GM13976 (cell line): Measurements from ENCODE around the gene CSTPP1.

Experiments used
- DNase-seq: peaks from one replicate; pipeline ENCODE4 v3.0.0; 2012; ENCODE audit warnings: low spot score
- in situ Hi-C: fragments of 300-500 bp; cut with MboI; formaldehyde crosslinking; loops from one replicate; pipeline ENCODE4 v1.12.0; 2022; ENCODE audit warnings: low sequenced_read_pairs, mixed read lengths, inconsistent platforms; ENCODE audit not compliant: unreplicated experiment
- TF ChIP-seq, protein P1 (sequence below): IDR thresholded peaks from 2 replicates; pipeline ENCODE4 v1.5.1; 2012; ENCODE audit warnings: borderline replicate concordance, mild to moderate bottlenecking; ENCODE audit not compliant: insufficient read depth; ENCODE audit errors: extremely low read depth, missing control alignments, control extremely low read depth

The CSTPP1 gene

DNA sequence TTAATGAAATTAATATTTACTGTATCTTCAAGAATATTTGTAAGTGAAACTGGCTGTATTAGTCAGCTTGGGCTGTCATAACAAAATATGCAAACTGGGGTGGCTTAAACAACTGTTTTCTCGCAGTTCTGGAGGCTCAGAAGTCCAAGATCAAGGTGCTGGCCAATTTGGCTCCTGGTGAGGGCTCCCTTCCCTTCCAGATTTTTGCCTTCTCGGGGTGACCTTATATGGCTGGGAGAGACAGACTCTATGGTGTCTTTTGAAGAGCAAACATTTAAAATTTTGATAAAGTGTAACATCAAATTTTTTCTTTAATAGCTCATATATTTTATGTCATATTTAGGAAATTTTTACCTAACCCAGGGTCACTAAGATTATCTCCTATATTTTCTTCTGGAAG lies 30.2 kb downstream of the CSTPP1 start:
- no peak for DNase-seq
- in situ Hi-C loops: no loop called here
- TF ChIP-seq, protein P1, sequence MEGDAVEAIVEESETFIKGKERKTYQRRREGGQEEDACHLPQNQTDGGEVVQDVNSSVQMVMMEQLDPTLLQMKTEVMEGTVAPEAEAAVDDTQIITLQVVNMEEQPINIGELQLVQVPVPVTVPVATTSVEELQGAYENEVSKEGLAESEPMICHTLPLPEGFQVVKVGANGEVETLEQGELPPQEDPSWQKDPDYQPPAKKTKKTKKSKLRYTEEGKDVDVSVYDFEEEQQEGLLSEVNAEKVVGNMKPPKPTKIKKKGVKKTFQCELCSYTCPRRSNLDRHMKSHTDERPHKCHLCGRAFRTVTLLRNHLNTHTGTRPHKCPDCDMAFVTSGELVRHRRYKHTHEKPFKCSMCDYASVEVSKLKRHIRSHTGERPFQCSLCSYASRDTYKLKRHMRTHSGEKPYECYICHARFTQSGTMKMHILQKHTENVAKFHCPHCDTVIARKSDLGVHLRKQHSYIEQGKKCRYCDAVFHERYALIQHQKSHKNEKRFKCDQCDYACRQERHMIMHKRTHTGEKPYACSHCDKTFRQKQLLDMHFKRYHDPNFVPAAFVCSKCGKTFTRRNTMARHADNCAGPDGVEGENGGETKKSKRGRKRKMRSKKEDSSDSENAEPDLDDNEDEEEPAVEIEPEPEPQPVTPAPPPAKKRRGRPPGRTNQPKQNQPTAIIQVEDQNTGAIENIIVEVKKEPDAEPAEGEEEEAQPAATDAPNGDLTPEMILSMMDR: no peak

DNA sequence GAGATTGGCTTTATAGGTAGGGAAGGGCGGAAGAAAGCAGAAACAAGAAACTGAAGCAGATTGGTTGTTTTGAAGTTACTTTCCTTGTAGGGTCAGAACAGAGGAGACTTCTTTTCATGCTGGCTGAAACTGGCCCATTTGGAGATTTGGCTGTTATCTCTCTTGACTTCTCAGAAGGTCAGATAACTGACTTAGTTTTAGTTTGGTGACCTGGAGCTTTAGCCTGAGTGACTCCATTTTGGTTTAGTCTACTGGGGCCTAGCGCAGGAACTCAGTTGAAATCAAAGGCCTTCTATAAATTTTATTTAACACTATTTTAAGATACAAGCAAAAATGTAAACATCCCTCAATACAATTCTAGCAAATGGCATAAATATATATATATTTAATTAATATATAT lies 31.4 kb downstream of the CSTPP1 start:
- DNase-seq: no peak
- TF ChIP-seq, protein P1: no peak
- in situ Hi-C loops: no loop called here

DNA sequence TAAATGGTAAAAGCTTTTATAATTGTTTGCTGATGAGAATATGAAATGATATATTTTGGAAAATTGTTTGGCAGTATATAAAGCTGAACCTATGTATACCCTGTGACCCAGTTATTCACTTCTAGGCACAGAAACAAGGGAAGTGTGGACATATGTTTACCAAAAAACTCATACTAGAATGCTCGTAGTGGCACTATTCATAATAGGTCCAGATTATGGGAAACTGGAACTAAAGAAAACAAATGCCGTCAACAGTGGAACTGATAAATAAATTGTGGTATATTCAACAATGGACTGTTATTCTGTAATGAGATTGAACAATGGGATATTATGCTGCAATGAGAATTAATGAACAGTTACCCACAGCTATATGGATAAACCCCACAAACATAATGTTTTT lies 32.8 kb downstream of the CSTPP1 start:
- TF ChIP-seq, protein P1: no peak
- in situ Hi-C loops: no loop called here
- DNase-seq: no peak

DNA sequence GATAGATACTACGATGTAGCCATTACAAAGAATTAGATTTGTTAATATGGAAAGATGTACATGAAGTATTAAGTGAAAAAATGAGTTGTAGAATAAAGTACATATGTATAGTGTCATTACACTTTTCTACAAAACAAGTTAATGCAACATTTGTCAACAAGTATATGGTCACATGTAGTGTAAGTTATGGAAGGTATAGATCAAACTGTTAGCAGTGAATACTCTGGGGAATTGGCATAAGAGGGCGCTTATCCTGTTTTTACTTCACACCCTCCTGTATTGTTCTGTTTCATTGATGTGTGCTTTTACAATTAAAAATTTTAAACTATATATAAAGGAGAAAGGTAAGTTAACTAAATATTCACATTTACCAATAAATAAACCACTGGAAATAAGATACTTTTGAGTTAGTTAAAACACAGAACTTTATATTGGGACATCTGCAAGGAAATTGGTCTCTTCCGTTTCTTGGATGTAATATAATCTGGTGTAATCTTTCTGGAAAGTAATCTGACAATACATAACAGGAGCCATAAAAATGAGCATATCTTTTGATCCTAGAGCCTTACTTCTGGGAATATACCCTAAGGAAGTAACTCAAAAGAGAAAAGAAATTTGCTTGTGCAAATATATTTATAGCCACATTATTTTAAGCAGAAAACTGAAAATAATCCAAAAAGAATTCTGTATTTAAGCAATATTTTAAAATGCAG lies 34.5 kb downstream of the CSTPP1 start:
- TF ChIP-seq, protein P1: no peak
- no peak for DNase-seq
- in situ Hi-C loops: no loop called here

DNA sequence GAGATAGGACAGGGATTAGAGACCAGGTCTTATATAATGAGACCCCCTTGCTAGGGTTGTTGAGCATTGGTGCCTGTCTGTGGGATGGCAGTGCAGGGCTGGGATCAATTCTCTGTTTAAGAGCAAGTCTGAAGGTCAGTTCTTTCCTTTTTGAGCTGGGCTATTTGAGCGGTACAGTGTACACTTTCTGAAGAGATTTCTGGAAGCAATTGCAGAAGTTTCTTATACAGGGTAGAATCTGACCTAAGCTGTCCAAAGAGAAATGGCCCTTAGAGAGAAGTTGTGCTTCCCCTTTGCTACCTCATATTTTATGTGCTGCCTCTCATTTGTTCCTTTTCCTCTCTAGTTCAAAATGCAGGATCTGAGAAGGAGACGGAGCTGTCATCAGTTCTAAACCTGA lies 35.8 kb downstream of the CSTPP1 start:
- in situ Hi-C loops: no loop called here
- DNase-seq: no peak
- TF ChIP-seq, protein P1: no peak

DNA sequence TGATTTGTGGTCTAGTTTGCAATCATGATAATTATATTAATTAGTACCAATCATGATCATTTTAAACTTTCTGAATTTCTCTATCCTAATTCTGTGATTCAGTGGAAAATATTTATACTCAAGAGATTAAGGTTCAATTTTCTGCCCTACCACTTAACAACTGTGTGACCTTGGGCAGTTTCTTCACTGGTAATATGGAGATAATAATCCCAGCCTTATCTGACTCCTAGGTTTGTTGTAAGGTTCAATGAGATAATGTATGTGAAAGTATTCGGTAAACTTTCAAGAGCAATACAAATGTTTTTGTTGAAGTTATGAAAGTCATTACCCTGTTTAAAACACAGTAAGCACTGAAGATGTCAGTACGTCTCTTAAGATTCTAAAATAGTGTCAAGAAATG lies 36.3 kb downstream of the CSTPP1 start:
- DNase-seq: no peak
- in situ Hi-C loops: no loop called here

More for the DNA sequence above, 36.3 kb downstream of the CSTPP1 start:
- TF ChIP-seq, protein P1: no peak
